Measurements from ENCODE around the gene ZNF595.

GRCh38 chr4:116499-116898 lies 63.4 kb downstream of the ZNF595 start:
- TF ChIP-seq EZH2 (IDR thresholded peaks at IDR 0.05; ENCODE audit: low read length) (no peak), CTCF (optimal IDR thresholded peaks at IDR 0.05 in 1 of 3, IDR thresholded peaks at IDR 0.05 in 1 of 3, conservative IDR thresholded peaks at IDR 0.05 in 1 of 3; ENCODE audit: extremely low read depth in 1 of 3, insufficient read depth in 2 of 3, low read length in 3 of 3) (no peak)
